Measurements from ENCODE around the gene ERAP2.
"Not testable (repeated sequence)": the region's sequence is repeated elsewhere in the genome, so short reads cannot be mapped to it uniquely, and the experiment has no call there.

The ERAP2 gene

GRCh38 chr5:96896806-96897205 lies 20.5 kb downstream of the ERAP2 start:
- DNase-seq (ENCODE audit: low read depth), result no peak

- DNase-seq (ENCODE audit: low read depth), result no peak
These were observed 25.1 kb downstream of the ERAP2 start for GRCh38 chr5:96901384-96901783.

GRCh38 chr5:96901841-96902240 lies 25.5 kb downstream of the ERAP2 start:
- no peak for DNase-seq (ENCODE audit: low read depth)

- no peak for DNase-seq (ENCODE audit: low read depth)
These were observed 26.6 kb downstream of the ERAP2 start for GRCh38 chr5:96902876-96903275.

GRCh38 chr5:96903300-96903699 lies 27.0 kb downstream of the ERAP2 start:
- DNase-seq (ENCODE audit: low read depth), result no peak

GRCh38 chr5:96904054-96904931 lies 28.0 kb downstream of the ERAP2 start:
- no peak for DNase-seq (ENCODE audit: low read depth)

- DNase-seq (ENCODE audit: low read depth), result no peak
These were observed 29.6 kb downstream of the ERAP2 start for GRCh38 chr5:96905864-96906263.

- no peak for DNase-seq (ENCODE audit: low read depth)
These were observed 32.7 kb downstream of the ERAP2 start for GRCh38 chr5:96909003-96909402.

- no peak for DNase-seq (ENCODE audit: low read depth)
These were observed 33.1 kb downstream of the ERAP2 start for GRCh38 chr5:96909435-96909834.

- no peak for DNase-seq (ENCODE audit: low read depth)
These were observed 34.8 kb downstream of the ERAP2 start for GRCh38 chr5:96911139-96911538.

GRCh38 chr5:96913233-96913632 lies 36.9 kb downstream of the ERAP2 start:
- no peak for DNase-seq (ENCODE audit: low read depth)

- DNase-seq (ENCODE audit: low read depth), result no peak
These were observed 43.5 kb downstream of the ERAP2 start for GRCh38 chr5:96919754-96920197.

GRCh38 chr5:96920744-96921355 lies 44.5 kb downstream of the ERAP2 start:
- no peak for DNase-seq (ENCODE audit: low read depth)

- no peak for DNase-seq (ENCODE audit: low read depth)
These were observed 46.4 kb downstream of the ERAP2 start for GRCh38 chr5:96922499-96923244.

- DNase-seq (ENCODE audit: low read depth), result no peak
These were observed 47.7 kb downstream of the ERAP2 start for GRCh38 chr5:96924016-96924443.

- DNase-seq (ENCODE audit: low read depth), result no peak
These were observed 50.0 kb downstream of the ERAP2 start for GRCh38 chr5:96926276-96926675.

GRCh38 chr5:96927008-96927407 lies 50.7 kb downstream of the ERAP2 start:
- DNase-seq (ENCODE audit: low read depth), result no peak

- no peak for DNase-seq (ENCODE audit: low read depth)
These were observed 52.8 kb downstream of the ERAP2 start for GRCh38 chr5:96928931-96929708.

- DNase-seq (ENCODE audit: low read depth), result no peak
These were observed 53.8 kb downstream of the ERAP2 start for GRCh38 chr5:96930058-96930457.

GRCh38 chr5:96930589-96930988 lies 54.3 kb downstream of the ERAP2 start:
- no peak for DNase-seq (ENCODE audit: low read depth)

- DNase-seq (ENCODE audit: low read depth), result not testable (repeated sequence)
These were observed 54.7 kb downstream of the ERAP2 start for GRCh38 chr5:96931037-96931436.

GRCh38 chr5:96931605-96932004 lies 55.3 kb downstream of the ERAP2 start:
- no peak for DNase-seq (ENCODE audit: low read depth)

Data from stromal cell of bone marrow (primary cell).